K562 (cell line): Measurements from ENCODE around the gene CCT7. TPM values are rescaled to one million over a fixed set of nuclear protein-coding genes. Genes with fewer than 3 reads are reported as not detected.

Source experiments
- ATAC-seq: fragments of 200-7000 bp; cut with Tn5 transposase; 3 replicates; pipeline ENCODE4 v1.9.1; 2020; ENCODE audit warnings: moderate library complexity
- BruUV-seq: library from RNA; stranded (reverse); fragments of 400-500 nt; replicated peaks from 2 replicates; lab custom pipeline; 2021; lab: Mats Ljungman, UMichigan
- CTCF ChIA-PET: fragments of 300-600 bp; formaldehyde crosslinking; extraction: SDS; loops from one replicate; lab custom pipeline; 2021; ENCODE audit warnings: low intra/inter-chr PET ratio; lab: Yijun Ruan, JAX
- POLR2A ChIA-PET: fragments of 300-600, 350-650 bp; sonication (Branson Sonifier 250); formaldehyde crosslinking; extraction: SDS; loops from one replicate; lab custom pipeline; 2021; ENCODE audit warnings: antibody characterized with exemption, inconsistent platforms; lab: Yijun Ruan, JAX
- DNase-seq, 4 experiments: peaks; one replicate each; pipeline versions ENCODE4 v3.0.0 to v3.0.0-alpha.2; 2011 to 2018; ENCODE audit warnings: low spot score in 3 of 4, mixed read lengths in 3 of 4; ENCODE audit errors: extremely low read depth in 1 of 4
- FAIRE-seq: peaks from 2 replicates; lab custom pipeline; 2011; peaks lifted over from hg19 to GRCh38; lab: Jason Lieb, UNC
- H2AFZ ChIP-seq: 2 replicates; pipeline ENCODE4 v1.6.0; 2011; ENCODE audit warnings: low read depth, low read length, control low read depth, inconsistent platforms
- H3K27ac ChIP-seq: fragments of 200-600 bp; 3 replicates; pipeline ENCODE4 v1.8.0; 2011; ENCODE audit warnings: low read depth, mild to moderate bottlenecking, control low read depth, inconsistent platforms, low read length, moderate library complexity, mixed read lengths; ENCODE audit errors: extremely low read depth
- H3K27me3 ChIP-seq, 2 experiments: fragments of 300-600 bp in 1 of 2; 2 replicates in 1 of 2; 3 replicates in 1 of 2; pipeline versions ENCODE4 v1.6.0 to v1.8.0; 2011; ENCODE audit warnings: inconsistent platforms in 2 of 2, low read length in 2 of 2, mild to moderate bottlenecking in 1 of 2, mixed read lengths in 1 of 2, moderate library complexity in 1 of 2; ENCODE audit not compliant: control insufficient read depth in 2 of 2, insufficient read depth in 2 of 2
- H3K36me3 ChIP-seq: fragments of 300-600 bp; 3 replicates; pipeline ENCODE4 v1.8.0; 2011; ENCODE audit warnings: mild to moderate bottlenecking, low read length, inconsistent platforms; ENCODE audit not compliant: control insufficient read depth, insufficient read depth
- H3K4me1 ChIP-seq, 2 experiments: fragments of 200-600 bp in 1 of 2; replicated peaks in 1 of 2; 2 replicates in 1 of 2; 3 replicates in 1 of 2; pipeline versions ENCODE4 v1.5.1 to v1.8.0; 2011; ENCODE audit warnings: inconsistent platforms in 2 of 2, low read length in 2 of 2, mild to moderate bottlenecking in 1 of 2, mixed read lengths in 1 of 2, moderate library complexity in 1 of 2; ENCODE audit not compliant: control insufficient read depth in 2 of 2, insufficient read depth in 2 of 2
- H3K4me2 ChIP-seq: 2 replicates; pipeline ENCODE4 v1.6.1; 2011; ENCODE audit warnings: low read length, control low read depth, inconsistent platforms, mixed read lengths; ENCODE audit not compliant: insufficient read depth
- H3K4me3 ChIP-seq: fragments of 200-600 bp; sonication (generic), shearing (Covaris generic); 2 replicates; pipeline ENCODE4 v1.5.1; 2016; ENCODE audit warnings: control low read depth, inconsistent platforms
- H3K79me2 ChIP-seq: fragments of 200-600 bp; 3 replicates; pipeline ENCODE4 v1.8.0; 2011; ENCODE audit warnings: low read length, inconsistent platforms; ENCODE audit not compliant: control insufficient read depth, insufficient read depth
- H3K9ac ChIP-seq, 2 experiments: 2 replicates each; pipeline versions ENCODE4 v1.6.0 to v1.6.1; 2011; ENCODE audit warnings: low read depth in 2 of 2, low read length in 2 of 2, control low read depth in 1 of 2, inconsistent platforms in 1 of 2, mild to moderate bottlenecking in 1 of 2, mixed read lengths in 1 of 2; ENCODE audit not compliant: insufficient read depth in 1 of 2
- H3K9me1 ChIP-seq: one replicate; pipeline ENCODE4 v1.6.0; 2011; ENCODE audit warnings: inconsistent platforms, mild to moderate bottlenecking, low read length, moderate library complexity; ENCODE audit not compliant: control insufficient read depth, insufficient read depth
- H3K9me3 ChIP-seq: replicated peaks from 2 replicates; pipeline ENCODE4 v1.5.1; 2011; ENCODE audit warnings: low read depth, low read length, inconsistent platforms; ENCODE audit not compliant: control insufficient read depth, insufficient read depth
- H4K20me1 ChIP-seq: replicated peaks from 2 replicates; pipeline ENCODE4 v1.6.1; 2011; ENCODE audit warnings: low read length, inconsistent platforms, mixed read lengths; ENCODE audit not compliant: control insufficient read depth, insufficient read depth
- ETV1 ChIP-seq: fragments of 450-650 bp; conservative IDR thresholded peaks from 2 replicates; pipeline ENCODE4 v1.6.1; 2016; ENCODE audit warnings: missing genetic modification characterization, control low read depth, low read depth, missing compliant biosample characterization
- EWSR1 ChIP-seq: fragments of 450-650 bp; IDR thresholded peaks from 2 replicates; pipeline ENCODE4 v1.6.1; 2018; ENCODE audit warnings: borderline replicate concordance, mild to moderate bottlenecking, low read depth, moderate library complexity; ENCODE audit not compliant: partially characterized antibody
- PTTG1 ChIP-seq: fragments of 450-650 bp; IDR thresholded peaks from 2 replicates; pipeline ENCODE4 v1.6.1; 2016; ENCODE audit warnings: low read depth, mild to moderate bottlenecking, missing genetic modification characterization, missing compliant biosample characterization
- SLC30A9 ChIP-seq: fragments of 250-450 bp; sonication (Bioruptor Pico); IDR thresholded peaks from 2 replicates; pipeline ENCODE4 v1.8.0; 2022; ENCODE audit warnings: mild to moderate bottlenecking, moderate library complexity
- TFAM ChIP-seq: fragments of 250-450 bp; sonication (Bioruptor Pico); conservative IDR thresholded peaks from 2 replicates; pipeline ENCODE4 v1.5.0; 2021; ENCODE audit warnings: mild to moderate bottlenecking, moderate library complexity
- WGBS: fragments of 100-300 bp; shearing (Covaris generic); methylation state at CpG from one replicate; pipeline ENCODE4 v1.1.6; 2016; ENCODE audit warnings: low coverage, mixed read lengths; ENCODE audit not compliant: insufficient coverage; ENCODE audit errors: missing lambda C conversion rate; 5-methylcytosine and 5-hydroxymethylcytosine counted together
- in situ Hi-C: fragments of 300-500 bp; cut with MboI; formaldehyde crosslinking; loops from 4 replicates; pipeline ENCODE4 v1.15.0; 2018; ENCODE audit warnings: inconsistent platforms, mixed read lengths
- intact Hi-C: fragments of 100-400 bp; cut with micrococcal nuclease; formaldehyde crosslinking; loops from 2 replicates; pipeline ENCODE4 v1.14.2; 2022
- polyA plus RNA-seq, 8 experiments: library from polyadenylated mRNA; depleted of rRNA in 4 of 8; stranded (reverse) in 5 of 8; unstranded in 3 of 8; fragments of >200 nt; fragmentation: Nextera tagmentation in 2 of 8; fragmentation: Illumina TruSeq in 1 of 8; extraction: Ambion mirVana in 2 of 8; extraction: Trizol in 1 of 8; gene quantifications; 2 replicates each; pipeline versions ENCODE4 v1.2.1 to v1.2.3, GENCODE V29; 2011 to 2014; ENCODE audit warnings: inconsistent platforms in 1 of 8, missing spikeins in 1 of 8
- total RNA-seq, 7 experiments: library from RNA; depleted of rRNA in 6 of 7; stranded (reverse); fragments of >200 nt in 6 of 7; fragmentation: Illumina TruSeq in 2 of 7; extraction: Trizol in 2 of 7; gene quantifications; 2 replicates each; pipeline versions ENCODE4 v1.2.1 to v1.2.3, GENCODE V29; 2011 to 2021; ENCODE audit warnings: low replicate concordance in 1 of 7

Gene CCT7
- total and polyA plus RNA-seq, 9 of the 15 experiments (the other 6 are each of a cell fraction or from before 2014, with no cell fraction given), result 326 to 856 (median 638) TPM

- no peak overlapping the region for H3K4me2 ChIP-seq
- H3K27ac ChIP-seq, result no peak overlapping the region
- peaks cover 90% of the 10 kb centered on the region for H3K79me2 ChIP-seq
- TF ChIP-seq PTTG1 (tag), result no peak
- no peak for TF ChIP-seq TFAM (CRISPR knock-in tag)
- no peak for TF ChIP-seq ETV1 (tag)
- TF ChIP-seq SLC30A9, result no peak
- no peak for TF ChIP-seq EWSR1
- in situ Hi-C loops (no loop called here), intact Hi-C loops (no loop called here)
- no peaks in the 10 kb centered on the region for H3K27me3 ChIP-seq
- no peaks in the 10 kb centered on the region for H3K9me3 ChIP-seq
- peaks cover 60% of the 10 kb centered on the region for H4K20me1 ChIP-seq
- no peak overlapping the region for H3K9ac ChIP-seq
- WGBS, result 59% methylated on average over 3 of the region's 3 CpGs
- peaks cover 2 to 26% of the 10 kb centered on the region in 2 experiments; a peak in 3 of 5 replicates for H3K4me1 ChIP-seq
- POLR2A ChIA-PET, result interaction anchor here (1.4 kb wide), 1 partner anchor 14 kb away, joined by 4 read pairs; no protein-coding TSS in a partner anchor
- H3K9me1 ChIP-seq, result peaks cover 11% of the 10 kb centered on the region
- FAIRE-seq (no peak), DNase-seq (no peak), ATAC-seq (no peak)
- H2AFZ ChIP-seq, result no peak overlapping the region
- peaks cover 92% of the 10 kb centered on the region for H3K36me3 ChIP-seq
- BruUV-seq, result no TSS peak
- H3K4me3 ChIP-seq, result no peak overlapping the region
- CTCF ChIA-PET, result no interaction called here
Measured at GRCh38 chr2:73239776-73240175, 5.7 kb downstream of the CCT7 start.
